Measurements from ENCODE around the gene DEDD.

GRCh38 chr1:161113915-161114314 lies 18.6 kb downstream of the DEDD start:
- TF ChIP-seq CTCF (IDR thresholded peaks at IDR 0.05) (no peak), POLR2AphosphoS5 (IDR thresholded peaks at IDR 0.05) (no peak)
